Ovary (tissue), 3 donors: ENCODE data around the gene SH3RF3.

Source experiments
- EP300 ChIP-seq: sonication (generic); formaldehyde crosslinking; IDR thresholded peaks from one replicate; pipeline ENCODE4 v1.6.1; 2017; ENCODE audit warnings: antibody characterized with exemption
- POLR2A ChIP-seq: fragments of 450-650 bp; IDR thresholded peaks from one replicate; pipeline ENCODE4 v1.6.1; 2017; ENCODE audit warnings: antibody characterized with exemption, mild to moderate bottlenecking, moderate library complexity
- TF ChIP-seq, protein P1 (sequence below), 3 donors: fragments of 450-650 bp in 2 of 3; fragments of 200-600 bp in 1 of 3; IDR thresholded peaks; one replicate each; pipeline versions ENCODE4 v1.5.1 to v1.8.0; 2016 to 2022; ENCODE audit warnings: antibody characterized with exemption in 3 of 3, mild to moderate bottlenecking in 1 of 3
- donor health status: DM: no; HTN: no; CAD: no.

DNA sequence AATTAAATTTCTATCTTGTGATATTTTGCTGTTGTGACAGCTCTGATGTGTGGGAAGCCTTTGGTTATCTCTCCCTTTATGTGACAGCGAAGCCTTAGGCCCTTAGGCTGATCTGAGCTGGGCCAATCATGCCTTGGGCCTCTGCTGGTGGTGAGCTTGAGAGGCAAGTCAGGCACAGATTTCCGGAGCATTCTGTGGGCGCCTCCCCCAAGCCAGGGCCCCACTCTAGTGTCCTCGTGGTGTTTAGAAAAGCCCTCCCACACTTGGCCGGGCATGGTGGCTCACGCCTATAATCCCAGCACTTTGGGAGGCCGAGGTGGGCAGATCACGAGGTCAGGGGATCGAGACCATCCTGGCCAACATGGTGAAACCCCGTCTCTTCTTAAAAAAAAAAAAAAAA is 239.8 kb downstream of the SH3RF3 start:
- TF ChIP-seq, protein P1, sequence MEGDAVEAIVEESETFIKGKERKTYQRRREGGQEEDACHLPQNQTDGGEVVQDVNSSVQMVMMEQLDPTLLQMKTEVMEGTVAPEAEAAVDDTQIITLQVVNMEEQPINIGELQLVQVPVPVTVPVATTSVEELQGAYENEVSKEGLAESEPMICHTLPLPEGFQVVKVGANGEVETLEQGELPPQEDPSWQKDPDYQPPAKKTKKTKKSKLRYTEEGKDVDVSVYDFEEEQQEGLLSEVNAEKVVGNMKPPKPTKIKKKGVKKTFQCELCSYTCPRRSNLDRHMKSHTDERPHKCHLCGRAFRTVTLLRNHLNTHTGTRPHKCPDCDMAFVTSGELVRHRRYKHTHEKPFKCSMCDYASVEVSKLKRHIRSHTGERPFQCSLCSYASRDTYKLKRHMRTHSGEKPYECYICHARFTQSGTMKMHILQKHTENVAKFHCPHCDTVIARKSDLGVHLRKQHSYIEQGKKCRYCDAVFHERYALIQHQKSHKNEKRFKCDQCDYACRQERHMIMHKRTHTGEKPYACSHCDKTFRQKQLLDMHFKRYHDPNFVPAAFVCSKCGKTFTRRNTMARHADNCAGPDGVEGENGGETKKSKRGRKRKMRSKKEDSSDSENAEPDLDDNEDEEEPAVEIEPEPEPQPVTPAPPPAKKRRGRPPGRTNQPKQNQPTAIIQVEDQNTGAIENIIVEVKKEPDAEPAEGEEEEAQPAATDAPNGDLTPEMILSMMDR (IDR thresholded peaks at IDR 0.05) = no peak
- TF ChIP-seq POLR2A (no peak), EP300 (no peak)
